SHP77 (cell line): Measurements from ENCODE around the gene BHLHE23.

Source experiments
- DNase-seq, 2 experiments: peaks; one replicate each; lab custom pipeline; 2025; lab: John Stamatoyannopoulos, UW

Gene BHLHE23

DNA sequence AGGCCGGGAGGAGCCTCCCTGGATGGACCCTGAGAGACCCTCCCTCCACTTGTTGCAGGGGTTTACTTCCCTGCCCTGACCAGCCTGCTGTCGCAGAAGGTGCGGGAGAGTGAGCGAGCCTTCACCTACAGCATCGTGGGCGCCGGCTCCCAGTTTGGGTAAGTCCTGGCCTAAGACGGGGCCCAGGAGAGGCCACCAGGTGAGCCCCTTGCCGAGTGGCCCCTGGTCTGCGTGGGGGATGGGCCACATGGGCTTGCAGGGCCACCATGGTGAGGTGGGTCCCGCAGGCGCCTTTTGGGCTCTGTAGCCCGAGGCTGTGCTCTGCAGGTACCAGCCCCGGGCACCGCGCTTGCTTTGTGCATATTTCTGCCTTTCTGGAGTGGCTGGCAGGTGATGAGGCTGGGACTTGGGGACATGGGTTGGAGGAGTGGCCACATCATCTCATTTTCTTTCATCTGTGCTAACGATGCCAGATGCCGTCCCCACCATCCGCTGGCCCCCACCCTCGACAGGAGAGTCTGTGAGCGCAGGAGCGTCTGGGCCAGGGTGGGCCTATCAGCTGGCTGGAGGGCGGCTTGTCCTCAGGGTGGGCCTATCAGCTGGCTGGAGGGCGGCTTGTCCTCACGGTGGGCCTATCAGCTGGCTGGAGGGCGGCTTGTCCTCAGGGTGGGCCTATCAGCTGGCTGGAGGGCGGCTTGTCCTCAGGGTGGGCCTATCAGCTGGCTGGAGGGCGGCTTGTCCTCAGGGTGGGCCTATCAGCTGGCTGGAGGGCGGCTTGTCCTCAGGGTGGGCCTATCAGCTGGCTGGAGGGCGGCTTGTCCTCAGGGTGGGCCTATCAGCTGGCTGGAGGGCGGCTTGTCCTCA, 46.1 kb downstream of the BHLHE23 start:
- DNase-seq = peak; percentile 94 to 97

DNA sequence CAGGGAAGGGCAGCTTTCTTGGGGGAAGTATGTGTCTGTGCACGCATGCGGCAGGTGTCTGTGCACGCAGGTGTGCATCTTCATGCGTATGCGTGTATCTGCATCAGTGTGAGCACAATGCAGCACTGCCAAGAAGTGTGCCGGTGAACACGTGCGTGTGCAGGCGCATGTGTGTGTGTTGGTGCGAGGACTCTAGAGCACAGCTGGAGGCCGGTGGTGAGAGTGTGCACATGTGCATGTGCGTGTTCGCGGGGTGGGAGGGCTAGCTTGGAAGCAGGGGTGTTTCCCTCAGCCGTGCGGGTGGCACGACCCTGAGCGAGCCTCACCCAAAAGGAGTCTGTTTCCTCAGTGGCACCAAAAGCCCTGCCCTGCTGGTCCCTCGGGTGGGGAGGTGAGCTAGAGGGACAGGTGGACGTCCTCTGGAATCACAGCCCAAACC, 46.7 kb downstream of the BHLHE23 start:
- DNase-seq = no peak

DNA sequence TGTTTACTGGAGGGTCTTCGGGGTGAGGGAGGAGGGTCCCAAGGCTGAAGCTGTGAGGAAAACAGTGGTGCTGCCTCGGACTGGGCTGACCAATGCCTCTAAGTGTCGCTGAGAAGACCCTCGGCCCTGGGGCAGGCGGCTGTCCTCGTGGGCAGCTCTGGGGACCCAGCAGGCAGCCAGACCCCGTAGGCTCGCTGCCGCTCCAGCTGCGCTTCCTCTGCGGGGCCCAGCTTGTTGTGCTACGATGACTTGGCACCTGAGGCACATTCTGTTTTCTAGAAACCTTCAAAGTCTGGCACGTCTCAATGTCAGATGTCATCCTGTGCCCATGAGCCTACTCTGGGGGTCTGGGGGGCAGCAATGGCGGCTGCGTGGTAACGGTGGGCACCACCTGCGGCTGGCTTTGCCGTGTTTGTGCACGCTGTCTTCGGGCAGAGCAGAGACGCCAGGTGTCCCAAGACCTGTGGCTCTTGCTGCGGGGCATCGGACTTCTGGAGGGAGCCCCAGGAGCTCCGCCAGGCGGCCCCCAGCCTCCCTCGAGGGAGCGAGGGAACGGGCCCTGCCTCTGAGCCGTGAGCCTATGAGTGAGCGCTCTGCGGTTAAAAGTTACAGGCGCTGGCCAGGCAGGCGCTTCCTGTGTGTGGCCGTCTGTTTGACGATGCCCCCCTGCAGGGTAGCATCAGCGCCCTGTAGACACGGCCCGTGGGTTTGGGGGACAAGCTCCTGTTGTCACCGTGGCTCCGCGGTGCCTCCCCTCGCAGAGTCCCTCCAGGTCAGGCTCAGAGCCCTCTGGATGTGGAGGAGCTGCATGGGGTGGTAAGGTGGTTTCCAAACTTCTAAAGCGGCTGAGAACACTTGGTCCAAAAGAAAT, 47.4 kb downstream of the BHLHE23 start:
- DNase-seq = no peak

DNA sequence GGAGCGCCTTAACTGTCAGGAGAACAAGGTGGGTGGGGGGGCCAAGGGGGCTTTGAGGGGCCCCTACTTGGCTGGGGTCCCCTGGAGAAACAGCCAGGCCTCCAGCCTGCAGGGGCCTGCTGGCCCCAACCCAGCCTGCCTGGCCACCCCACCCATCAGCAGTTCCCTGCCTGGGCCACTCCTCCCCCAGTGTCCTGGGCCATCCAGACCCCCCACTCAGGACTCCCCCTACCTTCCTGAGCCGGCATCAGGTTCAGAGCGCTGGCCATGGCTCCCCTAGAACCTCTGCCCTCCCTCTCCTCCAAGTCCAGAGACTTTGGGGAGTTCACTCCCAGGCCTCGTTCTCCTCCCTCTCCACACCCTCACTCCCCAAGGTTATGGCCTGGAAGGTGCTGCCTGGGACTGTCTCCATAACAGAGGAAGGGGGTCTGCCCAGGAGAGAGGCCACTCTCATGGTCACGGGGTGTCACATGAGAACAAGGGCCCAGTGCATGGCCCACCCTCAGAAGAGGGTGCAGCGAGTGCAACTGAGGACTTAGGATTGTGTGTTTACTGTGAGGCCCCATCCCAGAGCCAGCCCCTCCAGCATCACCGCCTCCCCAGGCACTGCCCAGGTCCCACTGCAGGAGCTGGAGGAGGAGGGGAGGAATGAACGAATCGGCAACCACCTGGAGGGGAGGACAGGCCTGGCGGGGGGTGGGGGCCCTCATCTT, 48.2 kb downstream of the BHLHE23 start:
- DNase-seq = no peak

DNA sequence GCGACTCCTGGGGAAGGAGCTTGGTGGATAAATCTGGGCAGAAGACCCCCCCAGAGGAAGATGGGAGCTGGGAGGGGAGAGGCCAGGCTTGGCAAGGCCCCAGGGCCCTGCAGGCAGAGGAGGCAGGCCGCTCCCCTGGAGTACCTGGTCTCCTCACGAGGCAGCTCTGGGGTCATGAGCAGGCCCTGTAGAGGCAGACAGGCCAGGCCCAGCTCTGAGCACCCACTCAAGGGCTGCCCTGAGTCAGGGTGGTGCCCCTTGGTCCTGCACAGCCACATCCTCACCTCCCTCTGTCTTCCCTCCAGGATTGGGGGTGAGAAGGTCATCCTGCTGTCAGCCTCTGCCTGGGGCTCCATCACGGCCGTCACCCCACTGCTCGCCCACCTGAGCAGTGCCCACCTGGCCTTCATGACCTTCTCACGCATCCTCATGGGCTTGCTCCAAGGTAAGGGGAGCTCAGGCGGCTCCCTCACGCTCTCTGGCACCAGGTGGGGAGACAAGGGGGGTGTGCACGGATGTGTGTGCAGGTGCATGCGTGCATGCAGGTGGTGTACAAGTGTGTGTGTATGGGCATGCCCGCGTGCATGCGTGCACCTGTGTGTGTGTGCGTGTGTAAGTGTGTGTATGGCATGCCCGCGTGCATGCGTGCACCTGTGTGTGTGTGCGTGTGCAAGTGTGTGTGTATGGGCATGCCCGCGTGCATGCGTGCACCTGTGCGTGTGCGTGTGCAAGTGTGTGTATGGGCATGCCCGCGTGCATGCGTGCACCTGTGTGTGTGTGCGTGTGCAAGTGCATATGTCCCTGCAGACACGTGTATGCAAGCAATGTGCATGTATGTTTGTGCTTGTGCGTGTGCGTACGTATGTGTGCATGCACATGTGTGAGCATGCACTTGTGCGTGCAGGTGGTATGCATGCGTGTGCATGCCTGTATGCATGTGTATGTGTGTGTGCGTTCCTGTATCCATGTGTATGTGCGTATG, 49.3 kb downstream of the BHLHE23 start:
- no peak for DNase-seq

DNA sequence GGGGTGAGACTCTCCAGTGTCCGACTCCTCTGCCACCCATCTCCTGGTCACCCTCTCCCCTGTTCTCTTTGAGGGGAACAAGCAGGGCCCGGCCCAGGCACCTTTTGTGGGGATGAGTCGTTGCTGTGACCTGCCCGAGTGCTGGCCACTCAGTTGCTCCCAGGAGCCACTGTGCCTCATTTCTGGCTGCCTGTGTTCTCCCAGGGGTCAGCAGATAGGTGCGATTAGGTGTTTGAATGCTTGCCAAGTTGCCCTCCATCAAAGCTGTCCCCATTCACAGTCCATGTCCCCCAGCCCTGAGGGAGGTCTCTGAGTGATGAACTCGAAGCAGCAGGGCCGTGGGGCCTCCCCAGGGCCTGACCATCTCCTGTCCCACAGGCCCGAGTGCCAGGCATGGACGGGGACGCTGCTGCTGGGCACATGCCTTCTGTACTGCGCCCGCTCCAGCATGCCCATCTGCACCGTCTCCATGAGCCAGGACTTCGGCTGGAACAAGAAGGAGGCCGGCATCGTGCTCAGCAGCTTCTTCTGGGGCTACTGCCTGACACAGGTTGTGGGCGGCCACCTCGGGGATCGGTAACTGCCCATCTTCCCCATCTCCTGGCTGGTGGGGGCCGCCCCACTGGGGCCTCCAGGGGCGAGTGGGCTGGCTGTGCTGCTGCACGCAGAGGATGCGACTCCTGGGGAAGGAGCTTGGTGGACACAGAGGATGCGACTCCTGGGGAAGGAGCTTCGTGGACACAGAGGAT, 50.2 kb downstream of the BHLHE23 start:
- no peak for DNase-seq
